ENCODE measurements around the gene CYP26B1. TPM values are rescaled to one million over a fixed set of nuclear protein-coding genes. Genes with fewer than 3 reads are reported as not detected.

Gene CYP26B1
- total RNA-seq, 4 donors from 2014 or later: 1.5 to 5.2 (median 2.4) TPM; not detected in 1

DNA sequence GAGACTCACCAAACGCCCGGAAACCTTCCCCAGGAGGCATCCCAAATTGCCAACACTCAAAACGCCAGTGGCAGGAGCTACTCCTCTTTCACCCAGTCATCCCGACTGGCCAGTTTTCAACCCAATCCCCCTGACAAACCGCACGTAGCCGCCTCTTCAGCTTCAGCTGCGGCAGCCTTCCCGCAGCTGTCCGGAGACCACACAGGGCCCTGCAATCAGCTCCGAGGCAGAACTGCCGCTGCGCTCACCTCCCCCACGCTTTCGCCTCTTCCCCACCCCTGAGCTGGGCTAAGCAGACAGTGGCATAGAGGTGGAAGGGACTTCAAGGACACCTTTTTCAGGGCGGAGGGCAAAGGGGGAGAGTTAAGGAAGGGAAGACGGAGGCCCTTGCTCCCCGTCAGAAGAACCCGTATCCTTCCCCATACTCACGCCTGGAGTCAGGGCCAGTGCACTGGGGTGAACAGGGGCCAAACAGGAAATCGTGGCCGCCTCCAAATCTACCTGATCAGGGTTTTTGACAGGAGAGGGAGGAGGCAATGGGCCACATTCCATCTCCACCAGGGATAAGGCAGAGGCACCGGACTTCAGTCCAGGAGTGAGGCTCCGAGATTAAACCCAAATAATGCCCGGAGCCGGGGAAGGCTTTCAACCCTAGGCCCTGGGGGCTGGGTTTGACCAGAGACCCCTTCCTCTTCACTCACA lies 16.9 kb downstream of the CYP26B1 start:
- H3K4me3 ChIP-seq: no peak overlapping the region
- H3K4me1 ChIP-seq: no peaks in the 10 kb centered on the region
- in situ Hi-C loops (cut with MboI; ENCODE audit: low pct_ligation_motif_present in 1 of 4, low pct_unique_long_range_greater_than_20kb in 1 of 4, low sequenced_read_pairs in 3 of 4) (loop anchor here in 3 of 4 donors (25.0 kb wide), 3 partner anchors 319 to 606 kb away; no protein-coding TSS in a partner anchor), intact Hi-C loops (cut with DNase I; ENCODE audit: low total_unique reads) (no loop called here)
- no peak for TF ChIP-seq EP300 (IDR thresholded peaks at IDR 0.05; ENCODE audit: low read depth)
- TF ChIP-seq POLR2A (IDR thresholded peaks at IDR 0.05): no peak
- TF ChIP-seq POLR2AphosphoS5 (IDR thresholded peaks at IDR 0.05): no peak
- no peak for DNase-seq
- 66 to 74% methylated on average over 5 to 26 of the region's 26 CpGs for WGBS, 2 donors (ENCODE audit: low coverage in 1 of 2)
- no peaks in the 10 kb centered on the region for H3K9me3 ChIP-seq
- no peak overlapping the region for H3K27ac ChIP-seq
- H3K36me3 ChIP-seq: no peaks in the 10 kb centered on the region
- no peaks in the 10 kb centered on the region for H3K27me3 ChIP-seq

DNA sequence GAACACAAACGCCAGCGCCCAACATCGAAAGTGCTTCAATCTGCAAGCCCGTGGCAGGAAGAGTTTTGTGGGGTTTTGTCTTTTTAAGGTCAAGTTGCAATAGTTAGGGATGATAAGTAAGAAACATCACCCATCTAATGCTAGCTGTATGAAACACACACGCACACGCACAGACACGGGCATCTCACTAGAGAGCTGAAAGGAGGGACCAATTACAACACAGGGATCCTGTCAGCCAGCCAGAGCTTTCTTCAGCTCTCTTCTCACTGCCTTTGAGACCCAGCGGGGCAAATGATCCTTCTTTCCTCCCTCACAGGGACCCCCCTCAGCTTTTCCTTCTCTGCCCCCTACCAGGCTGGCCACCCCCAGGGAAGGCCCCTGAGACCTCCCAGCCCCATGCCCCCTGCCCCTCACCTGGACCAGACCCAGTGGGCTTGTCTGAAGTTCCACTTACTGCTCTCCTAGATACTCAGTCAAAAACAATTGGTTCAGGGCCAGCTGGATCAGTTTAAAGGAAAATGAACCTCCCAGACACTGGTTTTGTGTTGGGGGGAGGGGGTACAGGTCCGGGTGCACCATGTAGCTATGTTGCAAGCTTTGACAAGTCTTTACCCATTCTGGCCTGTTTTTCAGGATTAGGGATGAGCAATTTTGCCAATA lies 17.9 kb downstream of the CYP26B1 start:
- DNase-seq: no peak
- 60 to 80% methylated on average over 8 to 9 of the region's 9 CpGs for WGBS, 2 donors (ENCODE audit: low coverage in 1 of 2)
- Histone ChIP-seq H3K9me3 (no peaks in the 10 kb centered on the region), H3K27me3 (no peaks in the 10 kb centered on the region), H3K36me3 (no peaks in the 10 kb centered on the region), H3K4me3 (no peak overlapping the region), H3K27ac (no peak overlapping the region), H3K4me1 (no peaks in the 10 kb centered on the region)
- in situ Hi-C loops (cut with MboI; ENCODE audit: low pct_ligation_motif_present in 1 of 4, low pct_unique_long_range_greater_than_20kb in 1 of 4, low sequenced_read_pairs in 3 of 4): loop anchor here in 3 of 4 donors (25.0 kb wide), 3 partner anchors 318 to 607 kb away; no protein-coding TSS in a partner anchor
- TF ChIP-seq POLR2A (IDR thresholded peaks at IDR 0.05): no peak
- TF ChIP-seq, protein P1, sequence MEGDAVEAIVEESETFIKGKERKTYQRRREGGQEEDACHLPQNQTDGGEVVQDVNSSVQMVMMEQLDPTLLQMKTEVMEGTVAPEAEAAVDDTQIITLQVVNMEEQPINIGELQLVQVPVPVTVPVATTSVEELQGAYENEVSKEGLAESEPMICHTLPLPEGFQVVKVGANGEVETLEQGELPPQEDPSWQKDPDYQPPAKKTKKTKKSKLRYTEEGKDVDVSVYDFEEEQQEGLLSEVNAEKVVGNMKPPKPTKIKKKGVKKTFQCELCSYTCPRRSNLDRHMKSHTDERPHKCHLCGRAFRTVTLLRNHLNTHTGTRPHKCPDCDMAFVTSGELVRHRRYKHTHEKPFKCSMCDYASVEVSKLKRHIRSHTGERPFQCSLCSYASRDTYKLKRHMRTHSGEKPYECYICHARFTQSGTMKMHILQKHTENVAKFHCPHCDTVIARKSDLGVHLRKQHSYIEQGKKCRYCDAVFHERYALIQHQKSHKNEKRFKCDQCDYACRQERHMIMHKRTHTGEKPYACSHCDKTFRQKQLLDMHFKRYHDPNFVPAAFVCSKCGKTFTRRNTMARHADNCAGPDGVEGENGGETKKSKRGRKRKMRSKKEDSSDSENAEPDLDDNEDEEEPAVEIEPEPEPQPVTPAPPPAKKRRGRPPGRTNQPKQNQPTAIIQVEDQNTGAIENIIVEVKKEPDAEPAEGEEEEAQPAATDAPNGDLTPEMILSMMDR (IDR thresholded peaks at IDR 0.05): no peak
- TF ChIP-seq EP300 (IDR thresholded peaks at IDR 0.05; ENCODE audit: low read depth): no peak
- TF ChIP-seq POLR2AphosphoS5 (IDR thresholded peaks at IDR 0.05): no peak
- intact Hi-C loops (cut with DNase I; ENCODE audit: low total_unique reads): no loop called here

DNA sequence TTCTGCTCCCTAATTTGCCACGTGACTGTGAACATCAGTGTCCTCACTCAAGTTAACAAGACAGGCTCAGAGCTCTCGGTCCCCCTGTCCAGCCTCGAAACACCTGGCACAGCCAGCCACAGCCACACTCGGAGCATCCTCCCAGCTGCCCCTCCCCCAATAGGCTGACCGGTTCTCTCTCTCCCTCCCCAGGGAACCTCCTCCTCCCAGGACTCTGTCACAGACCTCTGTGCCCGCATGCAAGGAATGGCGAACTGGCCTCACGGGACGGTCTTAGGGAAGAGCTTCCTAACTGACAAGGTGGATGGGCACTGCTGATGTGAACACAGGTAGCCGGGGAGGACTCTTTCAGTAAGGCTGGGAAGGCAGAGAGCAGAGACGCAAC lies 18.8 kb downstream of the CYP26B1 start:
- Histone ChIP-seq H3K4me3 (no peak overlapping the region), H3K27me3 (no peaks in the 10 kb centered on the region), H3K4me1 (no peaks in the 10 kb centered on the region), H3K27ac (no peak overlapping the region), H3K36me3 (no peaks in the 10 kb centered on the region), H3K9me3 (no peaks in the 10 kb centered on the region)
- in situ Hi-C loops (cut with MboI; ENCODE audit: low pct_ligation_motif_present in 1 of 4, low pct_unique_long_range_greater_than_20kb in 1 of 4, low sequenced_read_pairs in 3 of 4): loop anchor here in 3 of 4 donors (25.0 kb wide), 3 partner anchors 317 to 608 kb away; no protein-coding TSS in a partner anchor
- DNase-seq: no peak
- 78% methylated on average over 11 of the region's 11 CpGs; no CpG with 5 or more reads in 1 of the 2 donors for WGBS, 2 donors (ENCODE audit: low coverage in 1 of 2)
- intact Hi-C loops (cut with DNase I; ENCODE audit: low total_unique reads): no loop called here
- TF ChIP-seq, protein P1 (IDR thresholded peaks at IDR 0.05): no peak
- TF ChIP-seq POLR2A (IDR thresholded peaks at IDR 0.05): no peak

DNA sequence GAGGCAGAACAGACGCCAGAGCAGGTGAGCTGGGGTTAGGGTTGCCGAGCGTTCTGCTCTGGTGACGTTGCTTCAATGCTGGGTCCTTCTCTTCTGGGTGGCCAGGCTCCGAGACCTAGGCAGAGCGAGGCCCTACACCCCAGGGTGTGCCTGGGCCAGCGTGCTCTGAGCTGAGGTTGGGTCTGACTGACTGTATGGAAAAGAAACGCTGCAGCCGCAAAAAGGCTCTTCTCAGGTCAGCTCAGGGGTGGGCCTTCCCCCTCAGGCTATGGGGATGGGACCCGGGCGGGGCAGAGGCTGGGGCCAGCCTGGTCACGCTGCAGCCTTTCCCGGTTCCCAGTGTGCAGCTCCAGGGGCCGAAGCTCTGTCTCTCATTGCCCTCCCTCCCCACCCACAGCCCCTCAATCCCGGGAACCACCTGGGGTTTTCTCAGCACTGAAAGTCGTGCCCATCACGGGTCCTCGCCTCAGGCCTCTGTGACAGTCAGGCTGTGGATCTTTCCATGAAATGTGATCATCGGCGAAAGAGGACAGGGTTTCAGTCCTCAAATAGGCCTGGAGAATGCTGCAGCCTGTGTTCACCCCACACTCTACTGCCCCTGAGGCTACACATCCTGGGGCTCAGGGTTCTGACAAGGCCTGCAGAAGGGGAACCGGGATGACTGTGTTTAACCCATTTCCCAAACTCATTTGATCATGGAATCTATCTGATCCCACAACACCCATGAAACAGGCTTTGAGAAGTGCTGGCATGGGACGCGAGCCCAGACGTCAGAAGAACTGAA lies 19.4 kb downstream of the CYP26B1 start:
- no peaks in the 10 kb centered on the region for H3K4me1 ChIP-seq
- no peak overlapping the region for H3K27ac ChIP-seq
- in situ Hi-C loops (cut with MboI; ENCODE audit: low pct_ligation_motif_present in 1 of 4, low pct_unique_long_range_greater_than_20kb in 1 of 4, low sequenced_read_pairs in 3 of 4): loop anchor here in 3 of 4 donors (25.0 kb wide), 3 partner anchors 316 to 609 kb away; no protein-coding TSS in a partner anchor
- TF ChIP-seq, protein P1 (IDR thresholded peaks at IDR 0.05): no peak
- TF ChIP-seq POLR2A (IDR thresholded peaks at IDR 0.05) (no peak), POLR2AphosphoS5 (IDR thresholded peaks at IDR 0.05) (no peak), EP300 (IDR thresholded peaks at IDR 0.05; ENCODE audit: low read depth) (no peak)
- H3K4me3 ChIP-seq: no peak overlapping the region
- H3K36me3 ChIP-seq: no peaks in the 10 kb centered on the region
- intact Hi-C loops (cut with DNase I; ENCODE audit: low total_unique reads): no loop called here
- DNase-seq: no peak
- peaks cover 5% of the 10 kb centered on the region for H3K27me3 ChIP-seq
- WGBS, 2 donors (ENCODE audit: low coverage in 1 of 2): 60 to 81% methylated on average over 2 to 22 of the region's 24 CpGs
- no peaks in the 10 kb centered on the region for H3K9me3 ChIP-seq
